ENCODE measurements around the gene DNMT3A. TPM values are rescaled to one million over a fixed set of nuclear protein-coding genes. Genes with fewer than 3 reads are reported as not detected.

DNMT3A gene
- total RNA-seq, 1 experiment from 2014 or later, result 215 TPM

- Histone ChIP-seq H2BK15ac (ENCODE audit: low read depth, low read length) (no peak overlapping the region), H4K8ac (replicated peaks; ENCODE audit: insufficient read length, low read depth, low read length) (no peak overlapping the region), H3K56ac (ENCODE audit: insufficient read length, low read depth, low read length) (no peak overlapping the region), H3K79me2 (ENCODE audit: insufficient read depth, low read length) (no peaks in the 10 kb centered on the region), H2AFZ (ENCODE audit: low read length) (no peak overlapping the region), H4K20me1 (ENCODE audit: control insufficient read depth, insufficient read depth, insufficient read length) (no peaks in the 10 kb centered on the region), H3K23me2 (ENCODE audit: insufficient read length, low read depth, low read length, poor library complexity, severe bottlenecking) (no peaks in the 10 kb centered on the region), H2BK12ac (ENCODE audit: insufficient read length, low read depth, low read length) (no peak overlapping the region), H3K4me2 (ENCODE audit: insufficient read depth, insufficient read length, low read length) (no peak overlapping the region), H4K91ac (ENCODE audit: insufficient read length, low read depth, low read length) (no peak overlapping the region), H2BK120ac (ENCODE audit: low read depth, low read length, poor library complexity, severe bottlenecking) (no peak overlapping the region), H3K4ac (ENCODE audit: low read depth, low read length) (no peak overlapping the region), H4K5ac (ENCODE audit: insufficient read length, low read depth, low read length) (no peak overlapping the region), H3K9ac (ENCODE audit: extremely low read depth, insufficient read length, low read length) (no peak overlapping the region), H3K79me1 (ENCODE audit: insufficient read depth, low read depth, low read length, poor library complexity, severe bottlenecking) (no peaks in the 10 kb centered on the region), H3K27ac (ENCODE audit: insufficient read length, low read depth, low read length) (no peak overlapping the region), H3T11ph (ENCODE audit: low read length) (no peak overlapping the region), H3K4me1 (ENCODE audit: insufficient read depth, low read length) (no peaks in the 10 kb centered on the region), H2BK20ac (ENCODE audit: low read depth, low read length, poor library complexity, severe bottlenecking) (no peak overlapping the region), H3K27me3 (ENCODE audit: insufficient read depth, low read length) (no peaks in the 10 kb centered on the region), H3K23ac (ENCODE audit: insufficient read length, low read depth, low read length) (no peak overlapping the region), H3K9me3 (ENCODE audit: control insufficient read depth, low read depth, low read length) (no peaks in the 10 kb centered on the region), H2AK5ac (ENCODE audit: insufficient read length, low read length) (no peak overlapping the region), H2BK5ac (ENCODE audit: insufficient read length, low read length) (no peak overlapping the region), H3K18ac (ENCODE audit: insufficient read length, low read depth, low read length) (no peak overlapping the region), H3K14ac (ENCODE audit: insufficient read depth, low read length) (no peak overlapping the region)
- H3K27me3 Mint-ChIP-seq (ENCODE audit: low read depth), result peaks cover 2% of the 10 kb centered on the region; the same call in 1 of the 2 replicates
- no peaks in the 10 kb centered on the region for H3K36me3 Mint-ChIP-seq (ENCODE audit: insufficient read depth in 1 of 3, low read depth in 3 of 3)
- no peak overlapping the region for H3K27ac Mint-ChIP-seq
- H3K9me3 Mint-ChIP-seq, result no peaks in the 10 kb centered on the region
- WGBS (ENCODE audit: extremely low coverage, insufficient read length, low lambda C conversion rate), result no CpG with 5 or more reads among the region's 11 CpGs
- peaks cover 10 to 14% of the 10 kb centered on the region in 2 experiments for H3K4me1 Mint-ChIP-seq
- no peak for DNase-seq
- no peak for TF ChIP-seq CTCF (conservative IDR thresholded peaks at IDR 0.05)
- H3K4me3 Mint-ChIP-seq, result no peak overlapping the region
These were observed 139.4 kb downstream of the DNMT3A start for GRCh38 chr2:25202275-25202674.

All from H9 (cell line).